Measurements from ENCODE around the gene ERF.

The ERF gene

GRCh38 chr19:42284066-42284501 lies 29.2 kb upstream of the ERF start:
- Histone ChIP-seq H3K4me1 (ENCODE audit: control insufficient read depth, low read length) (peaks cover 52% of the 10 kb centered on the region), H3K9me2 (replicated peaks; ENCODE audit: control insufficient read depth, low read length) (no peaks in the 10 kb centered on the region), H3K4me3 (ENCODE audit: low read length) (peak overlapping the region; percentile 49), H3K4me2 (ENCODE audit: low read length) (no peak overlapping the region), H3K27ac (ENCODE audit: low read depth, low read length) (peak overlapping the region; percentile 45; the same call in 1 of the 2 replicates), H3K79me2 (ENCODE audit: control insufficient read depth, low read length) (peaks cover 38% of the 10 kb centered on the region), H3K36me3 (ENCODE audit: control insufficient read depth, low read length) (peaks cover 33% of the 10 kb centered on the region), H3F3A (ENCODE audit: control insufficient read depth, insufficient read depth) (peaks cover 12% of the 10 kb centered on the region), H3K27me3 (ENCODE audit: control insufficient read depth, low read length) (no peaks in the 10 kb centered on the region), H3K9me3 (ENCODE audit: control insufficient read depth, insufficient read depth, low read length) (no peaks in the 10 kb centered on the region), H4K20me1 (ENCODE audit: control insufficient read depth, insufficient read depth, low read depth, low read length) (0 out of 2 replicates have a peak, but pooled peaks cover 3% of the 10 kb centered on the region)
- TF ChIP-seq CTCF (IDR thresholded peaks at IDR 0.05; ENCODE audit: low read depth, low read length, poor library complexity, severe bottlenecking) = no peak
- TF ChIP-seq EZH2phosphoT487 (IDR thresholded peaks at IDR 0.05; ENCODE audit: borderline replicate concordance, low read length) = no peak

GRCh38 chr19:42283188-42284065 lies 28.5 kb upstream of the ERF start:
- H3K79me2 ChIP-seq (ENCODE audit: control insufficient read depth, low read length) = peaks cover 38% of the 10 kb centered on the region

GRCh38 chr19:42282819-42283187 lies 27.9 kb upstream of the ERF start:
- Histone ChIP-seq H3F3A (ENCODE audit: control insufficient read depth, insufficient read depth) (peaks cover 12% of the 10 kb centered on the region), H3K4me3 (ENCODE audit: low read length) (peak overlapping the region; percentile 78), H4K20me1 (ENCODE audit: control insufficient read depth, insufficient read depth, low read depth, low read length) (0 out of 2 replicates have a peak, but pooled peaks cover 3% of the 10 kb centered on the region), H3K4me1 (ENCODE audit: control insufficient read depth, low read length) (peaks cover 61% of the 10 kb centered on the region), H3K36me3 (ENCODE audit: control insufficient read depth, low read length) (peaks cover 21% of the 10 kb centered on the region), H3K9me3 (ENCODE audit: control insufficient read depth, insufficient read depth, low read length) (no peaks in the 10 kb centered on the region), H3K27me3 (ENCODE audit: control insufficient read depth, low read length) (no peaks in the 10 kb centered on the region), H3K27ac (ENCODE audit: low read depth, low read length) (peak overlapping the region; percentile 89), H3K9me2 (replicated peaks; ENCODE audit: control insufficient read depth, low read length) (no peaks in the 10 kb centered on the region), H3K4me2 (ENCODE audit: low read length) (peak overlapping the region; percentile 99), H3K79me2 (ENCODE audit: control insufficient read depth, low read length) (peaks cover 38% of the 10 kb centered on the region)
- no peak for TF ChIP-seq CTCF (IDR thresholded peaks at IDR 0.05; ENCODE audit: low read depth, low read length, poor library complexity, severe bottlenecking)
- no peak for TF ChIP-seq EZH2phosphoT487 (IDR thresholded peaks at IDR 0.05; ENCODE audit: borderline replicate concordance, low read length)

More at GRCh38 chr19:42283188-42284065, 28.5 kb upstream of the ERF start:
- Histone ChIP-seq H3K36me3 (ENCODE audit: control insufficient read depth, low read length) (peaks cover 27% of the 10 kb centered on the region), H3K4me1 (ENCODE audit: control insufficient read depth, low read length) (peaks cover 58% of the 10 kb centered on the region), H3K27ac (ENCODE audit: low read depth, low read length) (peak overlapping the region; percentile 89), H3K9me3 (ENCODE audit: control insufficient read depth, insufficient read depth, low read length) (no peaks in the 10 kb centered on the region), H3K9me2 (replicated peaks; ENCODE audit: control insufficient read depth, low read length) (no peaks in the 10 kb centered on the region), H3K4me2 (ENCODE audit: low read length) (peak overlapping the region; percentile 99), H3K4me3 (ENCODE audit: low read length) (peak overlapping the region; percentile 78), H3K27me3 (ENCODE audit: control insufficient read depth, low read length) (no peaks in the 10 kb centered on the region), H3F3A (ENCODE audit: control insufficient read depth, insufficient read depth) (peaks cover 12% of the 10 kb centered on the region), H4K20me1 (ENCODE audit: control insufficient read depth, insufficient read depth, low read depth, low read length) (0 out of 2 replicates have a peak, but pooled peaks cover 3% of the 10 kb centered on the region)
- TF ChIP-seq CTCF (IDR thresholded peaks at IDR 0.05; ENCODE audit: low read depth, low read length, poor library complexity, severe bottlenecking) (no peak), EZH2phosphoT487 (IDR thresholded peaks at IDR 0.05; ENCODE audit: borderline replicate concordance, low read length) (no peak)

Data from DOHH2 (cell line).